Measurements from ENCODE around the gene RARB.

DNA sequence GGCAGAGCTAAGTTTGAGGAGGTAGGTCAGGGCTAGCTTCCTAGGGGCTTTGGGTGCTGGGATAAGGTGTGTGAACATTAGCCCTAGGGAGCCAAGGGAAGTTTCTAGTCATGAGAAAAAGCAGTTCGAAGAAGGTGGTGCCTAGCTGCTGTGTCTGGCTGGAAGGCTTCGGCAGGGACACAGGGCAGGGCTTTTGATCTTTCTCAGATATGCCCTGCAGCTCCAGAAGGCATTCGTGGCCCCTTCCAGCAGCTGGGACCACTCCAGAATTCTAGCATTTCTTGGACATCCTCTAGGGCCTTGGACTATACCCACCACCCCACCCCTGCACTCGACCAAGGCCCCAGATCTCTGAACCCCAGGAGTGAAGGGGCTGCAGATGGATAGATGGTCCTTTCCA lies 148.1 kb downstream of the RARB start:
- TF ChIP-seq ZNF514 (tag by site-specific recombination; IDR thresholded peaks at IDR 0.05) = no peak
- TF ChIP-seq, protein P1, sequence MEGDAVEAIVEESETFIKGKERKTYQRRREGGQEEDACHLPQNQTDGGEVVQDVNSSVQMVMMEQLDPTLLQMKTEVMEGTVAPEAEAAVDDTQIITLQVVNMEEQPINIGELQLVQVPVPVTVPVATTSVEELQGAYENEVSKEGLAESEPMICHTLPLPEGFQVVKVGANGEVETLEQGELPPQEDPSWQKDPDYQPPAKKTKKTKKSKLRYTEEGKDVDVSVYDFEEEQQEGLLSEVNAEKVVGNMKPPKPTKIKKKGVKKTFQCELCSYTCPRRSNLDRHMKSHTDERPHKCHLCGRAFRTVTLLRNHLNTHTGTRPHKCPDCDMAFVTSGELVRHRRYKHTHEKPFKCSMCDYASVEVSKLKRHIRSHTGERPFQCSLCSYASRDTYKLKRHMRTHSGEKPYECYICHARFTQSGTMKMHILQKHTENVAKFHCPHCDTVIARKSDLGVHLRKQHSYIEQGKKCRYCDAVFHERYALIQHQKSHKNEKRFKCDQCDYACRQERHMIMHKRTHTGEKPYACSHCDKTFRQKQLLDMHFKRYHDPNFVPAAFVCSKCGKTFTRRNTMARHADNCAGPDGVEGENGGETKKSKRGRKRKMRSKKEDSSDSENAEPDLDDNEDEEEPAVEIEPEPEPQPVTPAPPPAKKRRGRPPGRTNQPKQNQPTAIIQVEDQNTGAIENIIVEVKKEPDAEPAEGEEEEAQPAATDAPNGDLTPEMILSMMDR (tag by site-specific recombination; IDR thresholded peaks at IDR 0.05) = no peak
- no peak for TF ChIP-seq ZNF610 (tag by site-specific recombination; IDR thresholded peaks at IDR 0.05; ENCODE audit: borderline replicate concordance)
- TF ChIP-seq ZNF707 (tag by site-specific recombination; IDR thresholded peaks at IDR 0.05) = no peak
- TF ChIP-seq, protein P2, sequence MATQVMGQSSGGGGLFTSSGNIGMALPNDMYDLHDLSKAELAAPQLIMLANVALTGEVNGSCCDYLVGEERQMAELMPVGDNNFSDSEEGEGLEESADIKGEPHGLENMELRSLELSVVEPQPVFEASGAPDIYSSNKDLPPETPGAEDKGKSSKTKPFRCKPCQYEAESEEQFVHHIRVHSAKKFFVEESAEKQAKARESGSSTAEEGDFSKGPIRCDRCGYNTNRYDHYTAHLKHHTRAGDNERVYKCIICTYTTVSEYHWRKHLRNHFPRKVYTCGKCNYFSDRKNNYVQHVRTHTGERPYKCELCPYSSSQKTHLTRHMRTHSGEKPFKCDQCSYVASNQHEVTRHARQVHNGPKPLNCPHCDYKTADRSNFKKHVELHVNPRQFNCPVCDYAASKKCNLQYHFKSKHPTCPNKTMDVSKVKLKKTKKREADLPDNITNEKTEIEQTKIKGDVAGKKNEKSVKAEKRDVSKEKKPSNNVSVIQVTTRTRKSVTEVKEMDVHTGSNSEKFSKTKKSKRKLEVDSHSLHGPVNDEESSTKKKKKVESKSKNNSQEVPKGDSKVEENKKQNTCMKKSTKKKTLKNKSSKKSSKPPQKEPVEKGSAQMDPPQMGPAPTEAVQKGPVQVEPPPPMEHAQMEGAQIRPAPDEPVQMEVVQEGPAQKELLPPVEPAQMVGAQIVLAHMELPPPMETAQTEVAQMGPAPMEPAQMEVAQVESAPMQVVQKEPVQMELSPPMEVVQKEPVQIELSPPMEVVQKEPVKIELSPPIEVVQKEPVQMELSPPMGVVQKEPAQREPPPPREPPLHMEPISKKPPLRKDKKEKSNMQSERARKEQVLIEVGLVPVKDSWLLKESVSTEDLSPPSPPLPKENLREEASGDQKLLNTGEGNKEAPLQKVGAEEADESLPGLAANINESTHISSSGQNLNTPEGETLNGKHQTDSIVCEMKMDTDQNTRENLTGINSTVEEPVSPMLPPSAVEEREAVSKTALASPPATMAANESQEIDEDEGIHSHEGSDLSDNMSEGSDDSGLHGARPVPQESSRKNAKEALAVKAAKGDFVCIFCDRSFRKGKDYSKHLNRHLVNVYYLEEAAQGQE (tag by site-specific recombination; IDR thresholded peaks at IDR 0.05) = no peak
- TF ChIP-seq, protein P3, sequence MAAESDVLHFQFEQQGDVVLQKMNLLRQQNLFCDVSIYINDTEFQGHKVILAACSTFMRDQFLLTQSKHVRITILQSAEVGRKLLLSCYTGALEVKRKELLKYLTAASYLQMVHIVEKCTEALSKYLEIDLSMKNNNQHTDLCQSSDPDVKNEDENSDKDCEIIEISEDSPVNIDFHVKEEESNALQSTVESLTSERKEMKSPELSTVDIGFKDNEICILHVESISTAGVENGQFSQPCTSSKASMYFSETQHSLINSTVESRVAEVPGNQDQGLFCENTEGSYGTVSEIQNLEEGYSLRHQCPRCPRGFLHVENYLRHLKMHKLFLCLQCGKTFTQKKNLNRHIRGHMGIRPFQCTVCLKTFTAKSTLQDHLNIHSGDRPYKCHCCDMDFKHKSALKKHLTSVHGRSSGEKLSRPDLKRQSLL (tag by site-specific recombination; IDR thresholded peaks at IDR 0.05) = no peak
- no peak for TF ChIP-seq ZNF510 (tag by site-specific recombination; IDR thresholded peaks at IDR 0.05; ENCODE audit: insufficient replicate concordance)
